ENCODE data around the gene ZNF318.
A peak's percentile ranks its signal among the peaks of the same experiment; 100 is the strongest.
"Not testable (repeated sequence)": the region's sequence is repeated elsewhere in the genome, so short reads cannot be mapped to it uniquely, and the experiment has no call there.

The ZNF318 gene

GRCh38 chr6:43380858-43381257 lies 11.4 kb upstream of the ZNF318 start:
- not testable (repeated sequence) for H3K4me1 ChIP-seq (ENCODE audit: insufficient read depth, low read length); H3K4me3 ChIP-seq (ENCODE audit: low read length); H3K9me3 ChIP-seq (ENCODE audit: insufficient read depth, low read depth, low read length); H3K9ac ChIP-seq (ENCODE audit: low read depth, low read length); H3K27ac ChIP-seq (ENCODE audit: low read length); H3K36me3 ChIP-seq (ENCODE audit: insufficient read depth, low read depth, low read length)
- H3K27me3 ChIP-seq (ENCODE audit: insufficient read depth, low read length), result peaks cover 11% of the 10 kb centered on the region

- no peaks in the 10 kb centered on the region for H3K9me3 ChIP-seq (ENCODE audit: insufficient read depth, low read depth, low read length)
- peaks cover 11% of the 10 kb centered on the region for H3K27me3 ChIP-seq (ENCODE audit: insufficient read depth, low read length)
- H3K4me1 ChIP-seq (ENCODE audit: insufficient read depth, low read length), result no peaks in the 10 kb centered on the region
- no peak overlapping the region for H3K4me3 ChIP-seq (ENCODE audit: low read length)
- H3K27ac ChIP-seq (ENCODE audit: low read length), result no peak overlapping the region
- H3K36me3 ChIP-seq (ENCODE audit: insufficient read depth, low read depth, low read length), result no peaks in the 10 kb centered on the region
- H3K9ac ChIP-seq (ENCODE audit: low read depth, low read length), result no peak overlapping the region
These were observed 9.2 kb upstream of the ZNF318 start for GRCh38 chr6:43378631-43379030.

GRCh38 chr6:43377710-43378229 lies 8.3 kb upstream of the ZNF318 start:
- no peak overlapping the region for H3K27ac ChIP-seq (ENCODE audit: low read length)
- H3K9ac ChIP-seq (ENCODE audit: low read depth, low read length), result no peak overlapping the region
- no peaks in the 10 kb centered on the region for H3K36me3 ChIP-seq (ENCODE audit: insufficient read depth, low read depth, low read length)
- H3K27me3 ChIP-seq (ENCODE audit: insufficient read depth, low read length), result peaks cover 11% of the 10 kb centered on the region
- no peak overlapping the region for H3K4me3 ChIP-seq (ENCODE audit: low read length)
- H3K4me1 ChIP-seq (ENCODE audit: insufficient read depth, low read length), result no peaks in the 10 kb centered on the region
- no peaks in the 10 kb centered on the region for H3K9me3 ChIP-seq (ENCODE audit: insufficient read depth, low read depth, low read length)

- H3K27me3 ChIP-seq (ENCODE audit: insufficient read depth, low read length), result peaks cover 11% of the 10 kb centered on the region
- H3K27ac ChIP-seq (ENCODE audit: low read length), result no peak overlapping the region
- H3K9me3 ChIP-seq (ENCODE audit: insufficient read depth, low read depth, low read length), result no peaks in the 10 kb centered on the region
- H3K9ac ChIP-seq (ENCODE audit: low read depth, low read length), result no peak overlapping the region
- no peaks in the 10 kb centered on the region for H3K36me3 ChIP-seq (ENCODE audit: insufficient read depth, low read depth, low read length)
- H3K4me3 ChIP-seq (ENCODE audit: low read length), result no peak overlapping the region
- no peaks in the 10 kb centered on the region for H3K4me1 ChIP-seq (ENCODE audit: insufficient read depth, low read length)
These were observed 7.1 kb upstream of the ZNF318 start for GRCh38 chr6:43376551-43376981.

- Histone ChIP-seq H3K27ac (ENCODE audit: low read length) (no peak overlapping the region), H3K36me3 (ENCODE audit: insufficient read depth, low read depth, low read length) (no peaks in the 10 kb centered on the region), H3K9me3 (ENCODE audit: insufficient read depth, low read depth, low read length) (no peaks in the 10 kb centered on the region), H3K9ac (ENCODE audit: low read depth, low read length) (no peak overlapping the region), H3K4me1 (ENCODE audit: insufficient read depth, low read length) (no peaks in the 10 kb centered on the region), H3K27me3 (ENCODE audit: insufficient read depth, low read length) (peaks cover 11% of the 10 kb centered on the region), H3K4me3 (ENCODE audit: low read length) (no peak overlapping the region)
These were observed 6.2 kb upstream of the ZNF318 start for GRCh38 chr6:43375693-43376092.

- no peak overlapping the region for H3K27ac ChIP-seq (ENCODE audit: low read length)
- no peaks in the 10 kb centered on the region for H3K9me3 ChIP-seq (ENCODE audit: insufficient read depth, low read depth, low read length)
- H3K4me1 ChIP-seq (ENCODE audit: insufficient read depth, low read length), result no peaks in the 10 kb centered on the region
- peaks cover 3% of the 10 kb centered on the region for H3K27me3 ChIP-seq (ENCODE audit: insufficient read depth, low read length)
- H3K4me3 ChIP-seq (ENCODE audit: low read length), result no peak overlapping the region
- no peaks in the 10 kb centered on the region for H3K36me3 ChIP-seq (ENCODE audit: insufficient read depth, low read depth, low read length)
- no peak overlapping the region for H3K9ac ChIP-seq (ENCODE audit: low read depth, low read length)
These were observed 3.9 kb upstream of the ZNF318 start for GRCh38 chr6:43373252-43373875.

- peak overlapping the region; percentile 61 for H3K4me3 ChIP-seq (ENCODE audit: low read length)
- peaks cover 16% of the 10 kb centered on the region for H3K27me3 ChIP-seq (ENCODE audit: insufficient read depth, low read length)
- H3K4me1 ChIP-seq (ENCODE audit: insufficient read depth, low read length); H3K27ac ChIP-seq (ENCODE audit: low read length); H3K36me3 ChIP-seq (ENCODE audit: insufficient read depth, low read depth, low read length); H3K9me3 ChIP-seq (ENCODE audit: insufficient read depth, low read depth, low read length): not testable (repeated sequence)
- peak overlapping the region; percentile 48; the same call in 1 of the 2 replicates for H3K9ac ChIP-seq (ENCODE audit: low read depth, low read length)
These were observed 645 bp upstream of the ZNF318 start for GRCh38 chr6:43370003-43370580.

- H3K9ac ChIP-seq (ENCODE audit: low read depth, low read length), result peak overlapping the region; percentile 45; the same call in 1 of the 2 replicates
- 0 out of 2 replicates have a peak, but pooled peaks cover 3% of the 10 kb centered on the region for H3K4me1 ChIP-seq (ENCODE audit: insufficient read depth, low read length)
- no peaks in the 10 kb centered on the region for H3K9me3 ChIP-seq (ENCODE audit: insufficient read depth, low read depth, low read length)
- H3K27ac ChIP-seq (ENCODE audit: low read length), result no peak overlapping the region
- H3K4me3 ChIP-seq (ENCODE audit: low read length), result peak overlapping the region; percentile 87
- peaks cover 16% of the 10 kb centered on the region for H3K36me3 ChIP-seq (ENCODE audit: insufficient read depth, low read depth, low read length)
- H3K27me3 ChIP-seq (ENCODE audit: insufficient read depth, low read length), result peaks cover 16% of the 10 kb centered on the region
These were observed 937 bp downstream of the ZNF318 start for GRCh38 chr6:43368259-43369160.

- Histone ChIP-seq H3K4me3 (ENCODE audit: low read length) (no peak overlapping the region), H3K36me3 (ENCODE audit: insufficient read depth, low read depth, low read length) (peaks cover 27% of the 10 kb centered on the region), H3K9ac (ENCODE audit: low read depth, low read length) (no peak overlapping the region), H3K4me1 (ENCODE audit: insufficient read depth, low read length) (0 out of 2 replicates have a peak, but pooled peaks cover 3% of the 10 kb centered on the region), H3K27me3 (ENCODE audit: insufficient read depth, low read length) (peaks cover 16% of the 10 kb centered on the region), H3K27ac (ENCODE audit: low read length) (no peak overlapping the region), H3K9me3 (ENCODE audit: insufficient read depth, low read depth, low read length) (no peaks in the 10 kb centered on the region)
These were observed 2.0 kb downstream of the ZNF318 start for GRCh38 chr6:43367245-43367984.

GRCh38 chr6:43361269-43361668 lies 8.2 kb downstream of the ZNF318 start:
- H3K36me3 ChIP-seq (ENCODE audit: insufficient read depth, low read depth, low read length), result peaks cover 61% of the 10 kb centered on the region
- H3K27me3 ChIP-seq (ENCODE audit: insufficient read depth, low read length), result no peaks in the 10 kb centered on the region
- no peak overlapping the region for H3K9ac ChIP-seq (ENCODE audit: low read depth, low read length)
- peaks cover 4% of the 10 kb centered on the region for H3K4me1 ChIP-seq (ENCODE audit: insufficient read depth, low read length)
- H3K4me3 ChIP-seq (ENCODE audit: low read length), result no peak overlapping the region
- H3K9me3 ChIP-seq (ENCODE audit: insufficient read depth, low read depth, low read length), result no peaks in the 10 kb centered on the region
- no peak overlapping the region for H3K27ac ChIP-seq (ENCODE audit: low read length)

- Histone ChIP-seq H3K4me3 (ENCODE audit: low read length) (no peak overlapping the region), H3K9ac (ENCODE audit: low read depth, low read length) (no peak overlapping the region), H3K4me1 (ENCODE audit: insufficient read depth, low read length) (peaks cover 5% of the 10 kb centered on the region), H3K9me3 (ENCODE audit: insufficient read depth, low read depth, low read length) (no peaks in the 10 kb centered on the region), H3K27ac (ENCODE audit: low read length) (no peak overlapping the region), H3K36me3 (ENCODE audit: insufficient read depth, low read depth, low read length) (peaks cover 70% of the 10 kb centered on the region), H3K27me3 (ENCODE audit: insufficient read depth, low read length) (no peaks in the 10 kb centered on the region)
These were observed 9.6 kb downstream of the ZNF318 start for GRCh38 chr6:43359831-43360230.
